Measurements from ENCODE around the gene SLC25A20.

Gene SLC25A20

GRCh38 chr3:48897460-48898376, 964 bp downstream of the SLC25A20 start:
- DNase-seq (ENCODE audit: low read depth in 2 of 2), result no peak

GRCh38 chr3:48896936-48897335, 1.7 kb downstream of the SLC25A20 start:
- no peak for DNase-seq (ENCODE audit: low read depth in 2 of 2)

- no peak for DNase-seq (ENCODE audit: low read depth in 2 of 2)
Observed at GRCh38 chr3:48894516-48894915, 4.2 kb downstream of the SLC25A20 start.

GRCh38 chr3:48891606-48892005, 7.1 kb downstream of the SLC25A20 start:
- no peak for DNase-seq (ENCODE audit: low read depth in 2 of 2)

- no peak for DNase-seq (ENCODE audit: low read depth in 2 of 2)
Observed at GRCh38 chr3:48885753-48886152, 12.9 kb downstream of the SLC25A20 start.

GRCh38 chr3:48881652-48882114, 17.0 kb downstream of the SLC25A20 start:
- no peak for DNase-seq (ENCODE audit: low read depth in 2 of 2)

- no peak for DNase-seq (ENCODE audit: low read depth in 2 of 2)
Observed at GRCh38 chr3:48881006-48881405, 17.7 kb downstream of the SLC25A20 start.

- DNase-seq (ENCODE audit: low read depth in 2 of 2), result no peak
Observed at GRCh38 chr3:48879994-48880377, 18.7 kb downstream of the SLC25A20 start.

GRCh38 chr3:48879307-48879993, 19.2 kb downstream of the SLC25A20 start:
- no peak for DNase-seq (ENCODE audit: low read depth in 2 of 2)

GRCh38 chr3:48877671-48878070, 21.0 kb downstream of the SLC25A20 start:
- no peak for DNase-seq (ENCODE audit: low read depth in 2 of 2)

GRCh38 chr3:48863122-48863521, 35.6 kb downstream of the SLC25A20 start:
- no peak for DNase-seq (ENCODE audit: low read depth in 2 of 2)

GRCh38 chr3:48859206-48859605, 39.5 kb downstream of the SLC25A20 start:
- no peak for DNase-seq (ENCODE audit: low read depth in 2 of 2)

- DNase-seq (ENCODE audit: low read depth in 2 of 2), result no peak
Observed at GRCh38 chr3:48858709-48859108, 40.0 kb downstream of the SLC25A20 start.

GRCh38 chr3:48857641-48858040, 41.0 kb downstream of the SLC25A20 start:
- no peak for DNase-seq (ENCODE audit: low read depth in 2 of 2)

GRCh38 chr3:48856469-48856868, 42.2 kb downstream of the SLC25A20 start:
- no peak for DNase-seq (ENCODE audit: low read depth in 2 of 2)

GRCh38 chr3:48855681-48856447, 42.8 kb downstream of the SLC25A20 start:
- DNase-seq (ENCODE audit: low read depth in 2 of 2), result no peak

GRCh38 chr3:48852151-48852550, 46.5 kb downstream of the SLC25A20 start:
- no peak for DNase-seq (ENCODE audit: low read depth in 2 of 2)

- DNase-seq (ENCODE audit: low read depth in 2 of 2), result no peak
Observed at GRCh38 chr3:48851407-48851806, 47.3 kb downstream of the SLC25A20 start.

- DNase-seq (ENCODE audit: low read depth in 2 of 2), result no peak
Observed at GRCh38 chr3:48848816-48849515, 49.7 kb downstream of the SLC25A20 start.

GRCh38 chr3:48847504-48848423, 50.9 kb downstream of the SLC25A20 start, which contains the start of gene PRKAR2A:
Gene PRKAR2A (minus strand): TSS chr3:48847874. CDS start chr3:48847596, 278 bp downstream.
- DNase-seq (ENCODE audit: low read depth in 2 of 2), result peak; percentile 58 to 77

All from stimulated activated CD4-positive, alpha-beta T cell treated with anti-CD3 and anti-CD28 coated beads, Interleukin-1b, Interleukin-23, amount 100 ng/mL, for 4 hours (primary cell).